SHP77 (cell line): ENCODE measurements around the gene OR2T3.
"Not testable (repeated sequence)": the region's sequence is repeated elsewhere in the genome, so short reads cannot be mapped to it uniquely, and the experiment has no call there.

Experiments
- DNase-seq, 2 experiments: peaks; one replicate each; lab custom pipeline; 2025; lab: John Stamatoyannopoulos, UW

OR2T3 gene

DNA sequence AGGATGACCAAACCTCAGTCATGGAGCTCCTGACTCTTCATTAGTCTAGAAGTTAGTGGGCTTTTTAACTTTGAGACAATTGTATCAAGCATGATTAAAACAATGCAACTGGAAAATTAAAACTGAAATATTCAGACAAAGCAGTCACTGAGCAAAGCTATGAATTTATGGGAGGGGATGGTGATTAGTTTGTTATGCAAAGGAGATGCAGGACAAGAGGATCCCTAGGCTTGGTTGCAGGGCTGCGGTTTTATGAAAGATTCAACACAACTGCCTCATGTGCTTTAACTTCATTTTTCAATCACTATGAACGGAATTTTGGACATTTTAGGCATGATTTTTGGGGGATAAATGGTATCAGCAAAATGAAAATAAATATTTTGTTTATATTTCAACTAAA is 1.0 kb upstream of the OR2T3 start:
- not testable (repeated sequence) for DNase-seq

GRCh38 chr1:248475660-248476059 is 2.5 kb downstream of the OR2T3 start:
- not testable (repeated sequence) for DNase-seq

GRCh38 chr1:248481686-248482579 is 8.8 kb downstream of the OR2T3 start:
- DNase-seq: not testable (repeated sequence)

GRCh38 chr1:248488289-248488688 is 15.1 kb downstream of the OR2T3 start, which contains the start of gene OR2T5:
OR2T5 (plus strand) TSS chr1:248488589; CDS start chr1:248488589, 0 bp downstream.
- not testable (repeated sequence) for DNase-seq

- not testable (repeated sequence) for DNase-seq
Measured at GRCh38 chr1:248496661-248497060, 23.5 kb downstream of the OR2T3 start.

DNA sequence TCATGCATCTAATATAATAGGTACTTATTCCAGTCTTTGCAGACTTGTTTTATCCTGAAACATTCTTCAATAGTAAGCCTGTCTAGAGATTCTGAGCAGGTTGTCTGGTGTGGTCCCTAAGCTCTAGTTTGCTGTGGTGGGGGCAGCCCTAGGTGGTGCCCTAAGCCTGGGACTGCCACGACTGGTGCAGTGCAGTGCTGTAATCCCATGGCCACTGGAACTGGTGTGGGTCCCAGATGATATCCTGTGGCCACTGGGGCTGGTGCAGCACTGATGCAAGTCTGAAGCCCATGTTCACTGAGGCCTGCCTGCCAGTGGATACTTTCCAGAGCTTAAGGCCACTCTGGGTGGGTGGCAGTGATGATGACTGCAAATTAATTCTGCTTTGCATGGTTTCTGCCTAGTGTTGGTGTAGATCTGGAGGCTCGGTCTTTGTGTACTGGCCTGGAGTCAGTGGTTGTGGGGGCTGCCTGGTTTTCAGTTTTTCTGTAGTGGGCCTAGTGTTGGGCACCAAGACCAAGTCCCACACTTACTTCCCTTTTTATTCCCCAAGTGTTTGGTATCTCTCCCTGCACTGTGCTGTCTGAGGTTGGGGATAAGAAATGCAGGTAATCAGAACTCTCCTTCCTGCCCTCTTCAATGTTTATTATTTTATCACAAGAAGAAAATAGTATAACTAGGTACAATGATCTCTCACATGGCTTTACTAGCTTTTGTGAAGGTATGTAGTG is 27.3 kb downstream of the OR2T3 start:
- DNase-seq: not testable (repeated sequence)

GRCh38 chr1:248507773-248508172 is 34.6 kb downstream of the OR2T3 start, which contains the start of gene OR2G6:
OR2G6 (plus strand) TSS chr1:248508073; CDS start chr1:248521647, 13,574 bp downstream.
- DNase-seq: not testable (repeated sequence)

DNA sequence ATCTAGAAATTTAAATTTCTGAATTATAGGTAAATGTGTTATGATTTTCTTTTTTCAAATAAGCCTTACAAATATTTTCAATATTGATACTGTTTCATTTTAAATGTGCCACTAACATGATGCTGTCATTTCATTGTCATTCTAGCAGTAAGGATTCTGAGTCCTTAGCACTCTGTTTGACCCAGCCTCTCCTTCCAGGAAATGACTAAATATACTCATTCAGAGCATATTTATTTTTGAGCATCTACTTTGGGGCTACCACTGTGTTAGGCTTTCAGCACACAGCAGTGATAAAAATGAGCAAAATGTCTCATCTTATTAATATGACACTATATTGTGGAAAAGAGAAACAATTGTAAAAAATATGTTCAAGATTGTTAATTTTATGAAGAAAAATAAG is 37.1 kb downstream of the OR2T3 start:
- not testable (repeated sequence) for DNase-seq

GRCh38 chr1:248521856-248522255 is 48.7 kb downstream of the OR2T3 start:
- no peak for DNase-seq
